IMR-90 (cell line): ENCODE measurements around the gene ASTN2. TPM values are rescaled to one million over a fixed set of nuclear protein-coding genes. Genes with fewer than 3 reads are reported as not detected.

Source experiments
- ATAC-seq: fragments of 200-7000 bp; cut with Tn5 transposase; 2 replicates; pipeline ENCODE4 v1.9.1; 2020; ENCODE audit warnings: low read depth, mild to moderate bottlenecking, moderate library complexity
- BruUV-seq: library from RNA; stranded (reverse); fragments of 400-500 nt; replicated peaks from 2 replicates; lab custom pipeline; 2021; lab: Mats Ljungman, UMichigan
- CTCF ChIA-PET: fragments of 300-600 bp; formaldehyde crosslinking; extraction: SDS; loops from one replicate; lab custom pipeline; 2021; ENCODE audit warnings: antibody characterized with exemption; lab: Yijun Ruan, JAX
- POLR2A ChIA-PET: fragments of 300-600 bp; sonication (Branson Sonifier 250); formaldehyde crosslinking; loops from one replicate; lab custom pipeline; 2022; ENCODE audit warnings: antibody characterized with exemption; ENCODE audit not compliant: unreplicated experiment; lab: Charles Lee
- DNase-seq: peaks from one replicate; pipeline ENCODE4 v3.0.0; 2013
- H2AFZ ChIP-seq: replicated peaks from 2 replicates; pipeline ENCODE3; 2013; ENCODE audit warnings: low read length, mild to moderate bottlenecking; ENCODE audit not compliant: poor library complexity
- H2AK5ac ChIP-seq: 2 replicates; pipeline ENCODE4 v1.6.1; 2013; ENCODE audit warnings: low read depth, low read length, inconsistent platforms
- H2AK9ac ChIP-seq: replicated peaks from 2 replicates; pipeline ENCODE3; 2013; ENCODE audit warnings: mild to moderate bottlenecking, low read depth, low read length, moderate library complexity; ENCODE audit not compliant: poor library complexity
- H2BK120ac ChIP-seq: 2 replicates; pipeline ENCODE4 v1.6.1; 2013; ENCODE audit warnings: low read depth, low read length, inconsistent platforms
- H2BK15ac ChIP-seq: 3 replicates; pipeline ENCODE4 v1.6.1; 2013; ENCODE audit warnings: low read depth, low read length, inconsistent platforms
- H2BK20ac ChIP-seq: 2 replicates; pipeline ENCODE4 v1.6.1; 2013; ENCODE audit warnings: low read depth, mild to moderate bottlenecking, inconsistent platforms, low read length, moderate library complexity
- H2BK5ac ChIP-seq: 2 replicates; pipeline ENCODE4 v1.6.1; 2013; ENCODE audit warnings: mild to moderate bottlenecking, low read depth, low read length, inconsistent platforms; ENCODE audit not compliant: poor library complexity, severe bottlenecking
- H3K14ac ChIP-seq: replicated peaks from 2 replicates; pipeline ENCODE4 v1.6.1; 2013; ENCODE audit warnings: low read depth, low read length, inconsistent platforms
- H3K18ac ChIP-seq: 2 replicates; pipeline ENCODE4 v1.6.1; 2013; ENCODE audit warnings: low read depth, low read length, control low read depth
- H3K23ac ChIP-seq: 2 replicates; pipeline ENCODE4 v1.6.1; 2013; ENCODE audit warnings: low read depth, low read length, inconsistent platforms
- H3K27ac ChIP-seq: 2 replicates; pipeline ENCODE4 v1.5.1; 2013; ENCODE audit warnings: mild to moderate bottlenecking, control low read depth, low read length; ENCODE audit not compliant: insufficient read depth
- H3K27me3 ChIP-seq: 2 replicates; pipeline ENCODE4 v1.6.1; 2013; ENCODE audit warnings: low read length; ENCODE audit not compliant: control insufficient read depth, insufficient read depth
- H3K36me3 ChIP-seq: 2 replicates; pipeline ENCODE4 v1.6.1; 2013; ENCODE audit warnings: low read length, mixed read lengths; ENCODE audit not compliant: control insufficient read depth, insufficient read depth
- H3K4ac ChIP-seq: 2 replicates; pipeline ENCODE4 v1.6.1; 2013; ENCODE audit warnings: low read depth, low read length, inconsistent platforms
- H3K4me1 ChIP-seq: 2 replicates; pipeline ENCODE4 v1.6.1; 2013; ENCODE audit warnings: low read length, mixed read lengths; ENCODE audit not compliant: control insufficient read depth, insufficient read depth
- H3K4me2 ChIP-seq: 2 replicates; pipeline ENCODE4 v1.6.1; 2013; ENCODE audit warnings: low read depth, mild to moderate bottlenecking, control low read depth, low read length, moderate library complexity
- H3K4me3 ChIP-seq: 2 replicates; pipeline ENCODE4 v1.5.1; 2013; ENCODE audit warnings: low read depth, mild to moderate bottlenecking, control low read depth, low read length, moderate library complexity; ENCODE audit not compliant: insufficient read depth
- H3K56ac ChIP-seq: 2 replicates; pipeline ENCODE4 v1.6.1; 2013; ENCODE audit warnings: low read length, inconsistent platforms; ENCODE audit not compliant: insufficient read depth; ENCODE audit errors: extremely low read depth
- H3K79me1 ChIP-seq, 2 experiments: 2 replicates each; pipeline ENCODE4 v1.6.1; 2013; ENCODE audit warnings: low read length in 2 of 2, inconsistent platforms in 1 of 2, low read depth in 1 of 2
- H3K9ac ChIP-seq: 2 replicates; pipeline ENCODE4 v1.6.1; 2013; ENCODE audit warnings: low read depth, low read length, control low read depth
- H3K9me1 ChIP-seq: 2 replicates; pipeline ENCODE4 v1.6.1; 2013; ENCODE audit warnings: low read length, inconsistent platforms; ENCODE audit not compliant: insufficient read depth
- H3K9me3 ChIP-seq: 2 replicates; pipeline ENCODE4 v1.6.1; 2013; ENCODE audit warnings: low read length; ENCODE audit not compliant: control insufficient read depth, insufficient read depth
- H4K20me1 ChIP-seq: 2 replicates; pipeline ENCODE4 v1.6.1; 2013; ENCODE audit warnings: low read length, inconsistent platforms; ENCODE audit not compliant: insufficient read depth
- H4K5ac ChIP-seq: 2 replicates; pipeline ENCODE4 v1.6.1; 2013; ENCODE audit warnings: mild to moderate bottlenecking, low read depth, low read length, control low read depth
- H4K8ac ChIP-seq, 2 experiments: 2 replicates each; pipeline ENCODE4 v1.6.1; 2013; ENCODE audit warnings: low read depth in 2 of 2, low read length in 2 of 2, control low read depth in 1 of 2, inconsistent platforms in 1 of 2
- H4K91ac ChIP-seq: 2 replicates; pipeline ENCODE4 v1.6.1; 2013; ENCODE audit warnings: low read depth, low read length, inconsistent platforms; ENCODE audit not compliant: insufficient read depth
- BHLHE40 ChIP-seq: fragments of 150-350 bp; IDR thresholded peaks from 2 replicates; pipeline ENCODE4 v1.6.1; 2016; ENCODE audit warnings: mild to moderate bottlenecking, low read depth, low read length
- CEBPB ChIP-seq: IDR thresholded peaks from 2 replicates; pipeline ENCODE4 v1.6.1; 2012; ENCODE audit warnings: low read depth, low read length, improper control_type of control experiment
- CHD1 ChIP-seq: IDR thresholded peaks from 2 replicates; pipeline ENCODE4 v1.6.1; 2012; ENCODE audit warnings: low read depth, low read length, improper control_type of control experiment
- FOS ChIP-seq: fragments of 150-350 bp; IDR thresholded peaks from 2 replicates; pipeline ENCODE4 v1.6.1; 2016; ENCODE audit warnings: low read depth, low read length
- MAFK ChIP-seq: IDR thresholded peaks from 2 replicates; pipeline ENCODE4 v1.6.1; 2012; ENCODE audit warnings: low read depth, low read length, improper control_type of control experiment
- MAZ ChIP-seq: IDR thresholded peaks from 2 replicates; pipeline ENCODE4 v1.6.1; 2012; ENCODE audit warnings: low read depth, mild to moderate bottlenecking, low read length, improper control_type of control experiment, moderate library complexity, borderline replicate concordance
- MXI1 ChIP-seq: IDR thresholded peaks from 2 replicates; pipeline ENCODE4 v1.6.1; 2012; ENCODE audit warnings: low read depth, mild to moderate bottlenecking, low read length, moderate library complexity, borderline replicate concordance
- NFE2L2 ChIP-seq: fragments of 150-350 bp; IDR thresholded peaks from 2 replicates; pipeline ENCODE4 v1.6.1; 2016; ENCODE audit warnings: low read depth, mild to moderate bottlenecking, low read length
- POLR2A ChIP-seq: IDR thresholded peaks from 2 replicates; pipeline ENCODE4 v1.6.1; 2012; ENCODE audit warnings: mild to moderate bottlenecking, low read depth, low read length
- RAD21 ChIP-seq: IDR thresholded peaks from 2 replicates; pipeline ENCODE4 v1.6.1; 2012; ENCODE audit warnings: low read length, improper control_type of control experiment
- RCOR1 ChIP-seq: IDR thresholded peaks from 2 replicates; pipeline ENCODE4 v1.6.1; 2012; ENCODE audit warnings: mild to moderate bottlenecking, low read length, improper control_type of control experiment; ENCODE audit not compliant: insufficient replicate concordance
- RFX5 ChIP-seq: IDR thresholded peaks from 2 replicates; pipeline ENCODE4 v1.8.0; 2012; ENCODE audit warnings: low read depth, mild to moderate bottlenecking, low read length, moderate library complexity
- SMC3 ChIP-seq: fragments of 150-350 bp; IDR thresholded peaks from 2 replicates; pipeline ENCODE4 v1.6.1; 2016; ENCODE audit warnings: low read depth, mild to moderate bottlenecking, antibody characterized with exemption, low read length, moderate library complexity
- WGBS, 2 experiments: methylation state at CpG; one replicate each; pipeline versions ENCODE4 v1.1.5 to v1.1.7; 2013; ENCODE audit warnings: missing lambda C conversion rate in 2 of 2; ENCODE audit not compliant: insufficient read length in 1 of 2; ENCODE audit errors: extremely low coverage in 2 of 2; 5-methylcytosine and 5-hydroxymethylcytosine counted together
- dilution Hi-C: fragments of 300-500 bp; cut with HindIII; formaldehyde crosslinking; loops from one replicate; pipeline ENCODE4 v1.14.3; 2018; ENCODE audit warnings: low sequenced_read_pairs; ENCODE audit not compliant: unreplicated experiment
- in situ Hi-C: fragments of 300-500 bp; cut with MboI; formaldehyde crosslinking; loops from 3 replicates; pipeline ENCODE4 v1.14.3; 2019; ENCODE audit warnings: low sequenced_read_pairs, inconsistent platforms, mixed read lengths
- intact Hi-C: fragments of 100-400 bp; cut with micrococcal nuclease; formaldehyde crosslinking; loops from 2 replicates; pipeline ENCODE4 v1.10.0; 2022
- polyA plus RNA-seq, 3 experiments: library from polyadenylated mRNA; depleted of rRNA; stranded (reverse); fragments of >200 nt; gene quantifications; 2 replicates each; pipeline ENCODE4 v1.2.3, GENCODE V29; 2012; ENCODE audit warnings: low replicate concordance in 1 of 3
- total RNA-seq: library from RNA; depleted of rRNA; stranded (reverse); fragments of >200 nt; gene quantifications from 2 replicates; pipeline ENCODE4 v1.2.3, GENCODE V29; 2012
- TF ChIP-seq, protein P1 (sequence below): fragments of 150-350 bp; IDR thresholded peaks from 2 replicates; pipeline ENCODE4 v1.6.1; 2016; ENCODE audit warnings: low read depth, mild to moderate bottlenecking, low read length, moderate library complexity, borderline replicate concordance
- TF ChIP-seq, protein P2 (sequence below): conservative IDR thresholded peaks from 2 replicates; pipeline ENCODE4 v1.5.1; 2012; ENCODE audit warnings: mild to moderate bottlenecking, low read depth, low read length, improper control_type of control experiment
- TF ChIP-seq, protein P3 (sequence below): fragments of 150-350 bp; IDR thresholded peaks from 2 replicates; pipeline ENCODE4 v1.6.1; 2017; ENCODE audit warnings: mild to moderate bottlenecking, antibody characterized with exemption, low read length, low read depth

Gene ASTN2
- total and polyA plus RNA-seq, 2 of the 4 experiments (the other 2 are of a cell fraction), result 3.8 to 6.8 TPM

DNA sequence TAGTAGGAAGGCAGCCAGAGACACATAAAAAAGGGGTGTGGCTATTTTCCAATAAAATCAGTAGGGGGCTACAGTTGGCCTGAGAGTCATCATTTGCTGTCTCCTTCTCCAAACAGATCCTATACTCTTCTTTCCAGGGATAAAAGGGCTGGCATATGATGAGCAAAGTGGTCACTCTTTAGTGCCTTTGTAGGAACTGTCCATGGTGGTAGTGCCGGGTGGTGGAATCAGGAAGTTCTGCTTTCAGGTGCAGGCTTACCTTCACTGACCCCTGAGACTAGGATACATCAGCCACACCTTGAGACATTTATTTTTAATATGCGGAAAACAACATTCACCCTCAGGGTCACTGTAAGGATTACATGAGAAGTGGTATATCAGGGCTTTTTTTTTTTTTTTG, 80.8 kb downstream of the ASTN2 start:
- POLR2A ChIA-PET, result no interaction called here
- TF ChIP-seq FOS (no peak), MXI1 (no peak), MAFK (no peak), BHLHE40 (no peak), CHD1 (no peak), POLR2A (no peak), RFX5 (no peak), RCOR1 (no peak), MAZ (no peak), CEBPB (no peak), RAD21 (no peak), SMC3 (no peak), NFE2L2 (no peak)
- TF ChIP-seq, protein P1, sequence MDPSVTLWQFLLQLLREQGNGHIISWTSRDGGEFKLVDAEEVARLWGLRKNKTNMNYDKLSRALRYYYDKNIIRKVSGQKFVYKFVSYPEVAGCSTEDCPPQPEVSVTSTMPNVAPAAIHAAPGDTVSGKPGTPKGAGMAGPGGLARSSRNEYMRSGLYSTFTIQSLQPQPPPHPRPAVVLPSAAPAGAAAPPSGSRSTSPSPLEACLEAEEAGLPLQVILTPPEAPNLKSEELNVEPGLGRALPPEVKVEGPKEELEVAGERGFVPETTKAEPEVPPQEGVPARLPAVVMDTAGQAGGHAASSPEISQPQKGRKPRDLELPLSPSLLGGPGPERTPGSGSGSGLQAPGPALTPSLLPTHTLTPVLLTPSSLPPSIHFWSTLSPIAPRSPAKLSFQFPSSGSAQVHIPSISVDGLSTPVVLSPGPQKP, result no peak
- TF ChIP-seq, protein P2, sequence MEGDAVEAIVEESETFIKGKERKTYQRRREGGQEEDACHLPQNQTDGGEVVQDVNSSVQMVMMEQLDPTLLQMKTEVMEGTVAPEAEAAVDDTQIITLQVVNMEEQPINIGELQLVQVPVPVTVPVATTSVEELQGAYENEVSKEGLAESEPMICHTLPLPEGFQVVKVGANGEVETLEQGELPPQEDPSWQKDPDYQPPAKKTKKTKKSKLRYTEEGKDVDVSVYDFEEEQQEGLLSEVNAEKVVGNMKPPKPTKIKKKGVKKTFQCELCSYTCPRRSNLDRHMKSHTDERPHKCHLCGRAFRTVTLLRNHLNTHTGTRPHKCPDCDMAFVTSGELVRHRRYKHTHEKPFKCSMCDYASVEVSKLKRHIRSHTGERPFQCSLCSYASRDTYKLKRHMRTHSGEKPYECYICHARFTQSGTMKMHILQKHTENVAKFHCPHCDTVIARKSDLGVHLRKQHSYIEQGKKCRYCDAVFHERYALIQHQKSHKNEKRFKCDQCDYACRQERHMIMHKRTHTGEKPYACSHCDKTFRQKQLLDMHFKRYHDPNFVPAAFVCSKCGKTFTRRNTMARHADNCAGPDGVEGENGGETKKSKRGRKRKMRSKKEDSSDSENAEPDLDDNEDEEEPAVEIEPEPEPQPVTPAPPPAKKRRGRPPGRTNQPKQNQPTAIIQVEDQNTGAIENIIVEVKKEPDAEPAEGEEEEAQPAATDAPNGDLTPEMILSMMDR, result no peak
- TF ChIP-seq, protein P3, sequence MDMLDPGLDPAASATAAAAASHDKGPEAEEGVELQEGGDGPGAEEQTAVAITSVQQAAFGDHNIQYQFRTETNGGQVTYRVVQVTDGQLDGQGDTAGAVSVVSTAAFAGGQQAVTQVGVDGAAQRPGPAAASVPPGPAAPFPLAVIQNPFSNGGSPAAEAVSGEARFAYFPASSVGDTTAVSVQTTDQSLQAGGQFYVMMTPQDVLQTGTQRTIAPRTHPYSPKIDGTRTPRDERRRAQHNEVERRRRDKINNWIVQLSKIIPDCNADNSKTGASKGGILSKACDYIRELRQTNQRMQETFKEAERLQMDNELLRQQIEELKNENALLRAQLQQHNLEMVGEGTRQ, result no peak
- H2BK20ac ChIP-seq, result no peak overlapping the region
- no peak overlapping the region for H4K8ac ChIP-seq
- H3K4me3 ChIP-seq, result no peak overlapping the region
- intact Hi-C loops, result loop anchor here (10.0 kb wide), 1 partner anchor 69 kb away; no protein-coding TSS in a partner anchor
- no peak overlapping the region for H2BK120ac ChIP-seq
- CTCF ChIA-PET, result no interaction called here
- H2BK5ac ChIP-seq, result no peak overlapping the region
- H4K20me1 ChIP-seq, result no peaks in the 10 kb centered on the region
- BruUV-seq, result no TSS peak
- no peaks in the 10 kb centered on the region for H3K79me1 ChIP-seq
- H3K14ac ChIP-seq, result no peak overlapping the region
- H3K4ac ChIP-seq, result no peak overlapping the region
- no peak overlapping the region for H3K23ac ChIP-seq
- no CpG with 5 or more reads among the region's 2 CpGs for WGBS, 2 experiments
- in situ Hi-C loops, result no loop called here
- no peak overlapping the region for H3K27ac ChIP-seq
- DNase-seq (no peak), ATAC-seq (no peak)
- no peak overlapping the region for H2AK9ac ChIP-seq
- H3K9me1 ChIP-seq, result no peaks in the 10 kb centered on the region
- no peaks in the 10 kb centered on the region for H3K36me3 ChIP-seq
- H3K9ac ChIP-seq, result no peak overlapping the region
- H3K4me2 ChIP-seq, result no peak overlapping the region
- H2AFZ ChIP-seq, result no peak overlapping the region
- no peak overlapping the region for H4K5ac ChIP-seq
- no peak overlapping the region for H2BK15ac ChIP-seq
- H3K4me1 ChIP-seq, result no peaks in the 10 kb centered on the region
- H2AK5ac ChIP-seq, result no peak overlapping the region
- no peak overlapping the region for H4K91ac ChIP-seq
- no peak overlapping the region for H3K56ac ChIP-seq
- H3K27me3 ChIP-seq, result no peaks in the 10 kb centered on the region
- H3K9me3 ChIP-seq, result peaks cover 4% of the 10 kb centered on the region; the same call in 1 of the 2 replicates
- dilution Hi-C loops, result no loop called here
- no peak overlapping the region for H3K18ac ChIP-seq
